GM21526 (cell line): ENCODE measurements around the gene MVB12B.

ENCODE experiments used
- ATAC-seq: cut with Tn5 transposase; IDR thresholded peaks from one replicate; pipeline ENCODE4 v1.9.1; 2021; ENCODE audit warnings: moderate library complexity; ENCODE audit not compliant: unreplicated experiment, low FRiP score

The MVB12B gene

DNA sequence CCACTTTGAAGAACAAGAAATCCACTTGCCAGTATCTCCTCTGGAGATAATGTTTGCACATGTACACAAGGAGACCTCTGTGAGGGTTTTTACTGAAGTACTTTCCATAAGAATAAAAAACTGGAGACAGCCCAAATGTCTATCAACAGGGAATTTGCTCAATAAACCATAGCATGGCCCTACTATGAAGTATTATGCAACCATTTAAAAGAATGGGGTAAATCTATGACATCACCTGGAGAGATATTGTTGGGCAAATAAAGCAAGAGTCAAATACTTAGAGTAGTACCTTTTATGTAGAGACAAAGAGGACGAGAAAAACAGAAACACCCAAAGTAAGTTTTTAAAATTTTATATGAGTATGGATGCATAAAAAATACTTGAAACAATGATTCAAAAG lies 23.9 kb upstream of the MVB12B start:
- no peak for ATAC-seq

DNA sequence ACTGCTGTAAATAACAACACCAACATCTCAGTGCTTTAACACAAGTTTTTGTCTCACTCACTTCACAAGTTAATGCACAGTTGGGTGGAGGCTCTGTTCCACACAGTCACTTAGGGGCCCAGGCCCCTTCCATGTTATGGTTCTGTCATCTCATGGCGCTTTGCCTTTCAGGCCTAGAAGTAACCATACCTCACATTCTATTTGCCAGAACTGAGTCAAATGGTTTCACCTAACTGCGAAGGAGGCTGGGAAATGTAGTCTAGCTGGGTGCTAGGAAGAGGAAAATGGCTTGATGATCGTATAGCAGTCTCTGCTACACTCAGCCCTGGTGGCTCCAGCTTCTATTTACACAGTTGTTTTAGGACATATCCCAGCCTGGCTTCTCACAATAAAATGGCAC lies 23.1 kb upstream of the MVB12B start:
- no peak for ATAC-seq

DNA sequence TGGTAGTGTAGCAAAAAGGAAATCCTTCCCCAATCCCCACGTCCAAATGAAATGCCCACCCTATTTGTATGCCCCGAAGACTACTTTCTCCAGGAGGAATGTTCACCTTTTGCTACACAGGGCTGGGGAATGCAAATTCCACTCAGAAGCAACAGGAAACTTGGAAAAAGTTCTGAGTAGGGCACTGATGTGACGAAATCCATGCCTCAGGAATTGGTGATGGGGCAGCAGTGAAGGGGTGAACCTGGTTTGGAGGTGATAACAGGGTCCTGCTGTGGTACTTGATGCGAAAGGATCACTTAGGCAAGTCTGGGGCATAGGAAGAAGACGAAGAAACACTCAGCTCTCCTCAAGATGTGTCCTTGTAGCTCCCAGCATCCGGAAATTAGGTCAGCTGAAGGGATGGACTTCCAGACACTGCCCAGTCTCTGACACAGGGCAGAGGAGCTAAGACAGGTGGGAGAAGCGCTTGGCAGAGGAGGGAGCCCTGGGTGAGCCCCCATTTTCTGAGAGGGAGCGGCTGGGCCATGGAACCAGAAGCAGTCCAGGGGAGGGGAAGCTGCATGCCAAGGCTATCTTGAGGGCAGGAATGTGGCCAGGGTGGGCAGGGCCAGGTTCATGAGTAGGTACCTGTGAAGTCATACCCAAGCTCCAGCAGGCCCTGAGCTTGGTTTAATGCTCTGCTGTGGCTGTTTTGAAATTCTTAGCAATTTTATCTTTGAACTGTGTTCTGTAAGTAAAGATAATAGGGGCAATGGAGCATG lies 22.2 kb upstream of the MVB12B start:
- no peak for ATAC-seq

DNA sequence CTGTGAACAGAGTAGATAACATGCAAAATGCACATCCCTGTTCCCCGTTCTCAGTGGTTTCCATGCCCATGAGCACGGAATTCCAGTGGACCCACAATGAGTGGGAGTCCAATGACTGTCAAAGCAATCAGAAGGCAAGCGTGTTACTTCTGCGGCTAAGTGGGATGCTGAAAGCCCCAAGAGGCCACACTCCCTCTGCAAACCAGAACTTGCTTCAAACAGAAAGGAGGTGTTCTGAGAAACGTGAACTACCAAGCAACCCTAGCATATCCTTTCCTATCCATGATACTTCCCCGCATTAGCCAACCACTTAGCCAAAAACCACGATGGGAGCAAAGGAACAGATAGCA lies 21.7 kb upstream of the MVB12B start:
- ATAC-seq: no peak

DNA sequence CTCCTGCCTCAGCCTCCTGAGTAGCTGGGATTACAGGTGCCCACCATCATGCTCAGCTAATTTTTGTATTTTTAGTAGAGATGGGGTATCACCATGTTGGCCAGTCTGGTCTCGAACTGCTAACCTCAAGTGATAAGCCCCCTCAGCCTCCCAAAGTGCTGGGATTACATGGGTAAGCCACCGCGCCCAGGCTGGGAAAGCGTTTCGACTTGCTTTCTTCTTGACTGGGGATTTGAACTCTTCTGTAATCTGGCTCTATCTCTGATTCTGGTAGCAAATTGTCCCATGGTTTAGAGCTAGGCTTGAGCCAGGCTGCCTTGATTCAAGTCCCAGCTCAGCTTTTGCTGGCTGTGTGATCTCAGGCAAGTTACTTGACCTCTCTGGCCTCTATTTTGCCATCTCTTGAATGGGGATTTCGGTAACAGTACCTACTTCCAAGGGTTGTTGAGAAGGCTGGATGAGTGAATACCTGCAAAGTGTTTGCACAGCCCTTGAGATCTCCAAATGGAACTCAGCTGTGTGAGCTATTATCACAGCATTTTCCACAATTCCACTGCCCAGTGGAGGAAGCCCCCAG lies 20.5 kb upstream of the MVB12B start:
- ATAC-seq: no peak

DNA sequence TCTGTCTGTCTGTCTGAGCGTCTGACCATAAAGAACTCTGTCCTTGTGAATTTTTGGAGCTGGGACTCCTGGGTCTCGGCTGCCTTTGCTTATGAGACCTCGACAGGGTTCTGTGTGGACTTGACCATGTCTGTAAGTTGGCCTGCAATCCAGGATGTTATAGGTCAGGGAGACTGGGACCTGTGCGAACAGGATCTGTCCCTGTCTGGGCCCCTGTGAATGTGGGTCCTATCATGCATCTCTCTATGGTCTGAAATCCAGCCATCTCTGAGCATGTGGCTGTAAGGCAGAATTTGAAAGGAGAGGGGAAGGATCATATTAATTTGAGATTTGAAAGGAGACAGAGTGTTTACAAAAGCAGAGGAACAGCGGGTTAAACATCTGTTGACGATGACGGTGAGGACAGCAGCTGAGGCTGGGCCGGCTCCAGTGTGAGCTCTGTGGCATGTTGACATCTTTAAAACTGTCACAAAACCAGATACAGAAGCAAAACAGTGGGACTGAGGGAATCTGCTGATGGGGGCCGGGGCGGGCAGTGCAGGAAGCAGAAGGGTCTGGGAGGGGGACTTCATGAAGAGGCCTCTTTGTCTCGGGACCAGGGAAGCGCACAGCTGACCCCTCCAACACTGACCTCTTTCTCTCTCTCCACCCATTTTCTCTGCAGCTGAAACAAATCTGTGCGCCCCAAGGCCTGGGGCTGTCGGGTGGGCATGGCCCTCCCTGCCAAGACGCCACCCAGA lies 19.1 kb upstream of the MVB12B start:
- ATAC-seq: no peak

- ATAC-seq: no peak
Measured at GRCh38 chr9:126309427-126310189, 17.0 kb upstream of the MVB12B start.

- no peak for ATAC-seq
Measured at GRCh38 chr9:126312584-126313551, 13.8 kb upstream of the MVB12B start.

DNA sequence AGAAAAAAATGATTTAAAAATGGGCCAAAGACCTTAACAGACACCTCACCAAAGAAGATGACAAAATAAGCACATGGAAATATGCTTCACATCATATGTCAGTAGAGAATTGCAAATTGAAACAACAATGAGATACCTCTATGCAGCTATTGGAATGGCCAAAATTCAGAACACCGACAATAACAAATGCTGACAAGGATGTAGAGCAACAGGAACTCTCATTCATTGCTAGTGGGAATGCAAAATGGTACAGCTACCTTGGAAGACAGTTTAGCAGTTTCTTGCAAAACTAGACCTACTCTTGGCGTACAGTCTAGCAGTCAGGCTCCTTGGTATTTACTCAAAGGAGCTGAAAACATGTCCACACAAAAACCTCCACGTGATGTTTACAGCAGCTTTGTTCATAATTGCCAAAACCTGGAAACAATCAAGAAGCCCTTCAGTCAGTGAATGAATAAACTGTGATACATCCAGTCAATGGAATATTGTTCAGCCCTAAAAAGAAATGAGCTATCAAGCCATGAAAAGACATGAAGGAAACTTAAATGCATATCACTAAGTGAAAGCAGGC lies 10.5 kb upstream of the MVB12B start:
- no peak for ATAC-seq

DNA sequence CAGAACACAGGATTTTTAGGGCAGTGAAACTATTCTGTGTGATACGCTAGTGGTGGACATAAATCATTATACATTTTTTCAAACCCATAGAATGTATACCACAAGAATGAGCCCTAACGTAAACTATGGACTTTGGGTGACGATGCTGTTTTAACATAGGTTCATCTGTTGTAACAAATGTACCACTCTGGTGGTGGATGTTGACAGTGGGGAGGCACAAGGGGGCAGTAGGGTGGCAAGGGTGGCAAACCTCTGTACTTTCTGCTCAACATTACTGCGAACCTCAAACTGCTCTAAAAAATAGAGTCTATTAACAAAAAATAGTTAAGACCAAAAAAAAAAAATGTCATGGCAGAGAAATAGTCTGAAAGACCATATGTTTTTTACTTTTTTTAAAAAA lies 9.1 kb upstream of the MVB12B start:
- ATAC-seq: no peak

- ATAC-seq: no peak
Measured at GRCh38 chr9:126318858-126319257, 7.8 kb upstream of the MVB12B start.

- ATAC-seq: no peak
Measured at GRCh38 chr9:126319671-126320070, 7.0 kb upstream of the MVB12B start.

DNA sequence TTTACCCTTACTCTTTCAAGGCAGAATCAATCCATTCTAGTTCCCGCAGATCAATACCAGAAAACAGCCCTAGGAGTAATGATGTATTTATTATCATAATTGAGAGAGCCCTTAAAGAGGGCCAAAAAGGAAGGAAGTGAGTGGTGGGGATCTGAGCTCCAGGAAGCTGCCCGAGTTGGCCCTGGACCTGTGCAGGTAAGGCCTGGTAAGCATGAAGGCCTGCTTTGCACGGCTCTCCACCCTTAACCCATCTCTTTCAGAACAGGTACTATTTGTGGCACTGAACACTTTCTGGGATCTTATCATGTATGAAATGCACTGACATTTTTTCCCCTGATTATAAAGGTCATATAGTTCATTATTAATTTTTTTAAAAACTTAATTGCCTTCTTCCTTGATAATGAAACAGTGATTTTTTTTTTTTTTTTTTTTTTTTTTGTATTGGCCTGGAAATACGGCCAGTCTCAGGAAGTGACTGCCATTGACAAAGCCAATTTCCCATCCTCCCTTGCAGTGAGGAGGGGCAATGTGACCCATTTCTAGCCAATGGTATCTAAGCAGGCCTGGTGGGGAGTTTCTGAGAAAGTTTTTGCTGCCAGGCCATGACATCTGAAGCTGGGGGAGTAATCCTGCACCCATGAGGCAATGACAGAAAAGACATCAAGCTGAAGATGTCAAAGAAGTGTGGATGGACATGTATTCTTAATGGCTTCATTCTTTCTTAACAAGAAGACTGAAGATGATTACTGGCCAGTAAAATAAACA lies 6.3 kb upstream of the MVB12B start:
- no peak for ATAC-seq

DNA sequence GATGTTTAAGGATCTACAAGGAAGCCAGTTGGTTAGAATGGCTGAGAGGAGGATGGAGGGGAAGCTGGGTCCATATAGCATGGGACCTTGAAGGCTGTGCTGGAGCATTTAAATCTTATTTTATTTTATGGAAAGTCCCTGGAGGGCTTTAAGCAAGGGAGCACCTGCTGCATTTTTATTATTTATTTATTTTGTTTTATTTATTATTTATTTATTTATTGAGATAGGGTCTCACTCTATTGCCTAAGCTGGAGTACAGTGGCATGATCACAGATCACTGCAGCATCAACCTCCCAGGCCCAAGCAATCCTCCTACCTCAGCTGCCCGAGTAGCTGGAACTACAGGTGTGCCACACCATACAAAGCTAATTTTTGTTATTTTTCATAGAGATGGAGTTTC lies 4.9 kb upstream of the MVB12B start:
- no peak for ATAC-seq

- no peak for ATAC-seq
Measured at GRCh38 chr9:126325821-126326220, 808 bp upstream of the MVB12B start.

GRCh38 chr9:126327006-126327713 lies 531 bp downstream of the MVB12B start:
- ATAC-seq: no peak

DNA sequence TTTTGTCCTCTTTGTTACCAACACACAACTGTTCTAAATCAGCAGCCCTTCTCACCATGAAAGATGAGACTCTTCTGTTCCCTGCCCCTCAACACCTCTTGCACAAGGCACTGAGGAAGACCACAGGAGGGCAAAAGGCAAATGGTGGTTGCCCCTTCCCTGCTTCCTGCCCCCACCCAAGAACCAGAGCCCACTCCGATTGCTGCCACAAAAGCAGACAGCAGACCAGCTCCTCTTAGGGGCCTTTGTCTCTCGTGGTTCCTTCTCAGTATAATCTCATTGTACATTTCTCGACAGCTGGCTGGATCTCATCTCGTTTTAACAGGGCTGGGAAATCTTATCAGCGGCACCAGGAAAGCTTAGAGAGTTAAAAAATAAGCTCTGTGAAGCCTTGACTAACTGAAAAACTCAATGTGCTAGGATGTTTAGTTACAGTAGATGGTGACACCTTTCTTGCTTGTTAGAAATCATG lies 1.1 kb downstream of the MVB12B start:
- no peak for ATAC-seq

- ATAC-seq: no peak
Measured at GRCh38 chr9:126328407-126328806, 1.8 kb downstream of the MVB12B start.
